Upper lobe of left lung (tissue), 6 donors: ENCODE measurements around the gene ARHGEF37. TPM values are rescaled to one million over a fixed set of nuclear protein-coding genes. Genes with fewer than 3 reads are reported as not detected.

Source experiments
- ATAC-seq, 2 donors: fragments of 200-7000 bp; cut with Tn5 transposase; one replicate each; pipeline ENCODE4 v1.9.1; 2022; ENCODE audit warnings: mild to moderate bottlenecking in 2 of 2, moderate library complexity in 2 of 2; ENCODE audit not compliant: low FRiP score in 2 of 2
- DNase-seq, 2 donors: peaks; one replicate each; pipeline ENCODE4 v3.0.0-alpha.2; 2019 to 2020
- H3K27ac ChIP-seq, 4 donors: fragments of 200-600 bp; sonication (generic); one replicate each; pipeline ENCODE4 v1.5.1; 2016 to 2019
- H3K27me3 ChIP-seq, 4 donors: fragments of 200-600 bp; sonication (generic); one replicate each; pipeline ENCODE4 v1.5.1; 2017 to 2019
- H3K36me3 ChIP-seq, 4 donors: fragments of 200-600 bp; sonication (generic); one replicate each; pipeline ENCODE4 v1.5.1; 2016 to 2019
- H3K4me1 ChIP-seq, 4 donors: fragments of 200-600 bp; sonication (generic); one replicate each; pipeline ENCODE4 v1.5.1; 2018 to 2019
- H3K4me3 ChIP-seq, 4 donors: fragments of 200-600 bp; sonication (generic); one replicate each; pipeline ENCODE4 v1.5.1; 2017 to 2019; ENCODE audit warnings: mild to moderate bottlenecking in 2 of 4, moderate library complexity in 1 of 4
- H3K9me3 ChIP-seq, 4 donors: fragments of 200-600 bp; sonication (generic); one replicate each; pipeline ENCODE4 v1.5.1; 2018 to 2019
- CTCF ChIP-seq, 6 experiments: fragments of 450-650 bp in 4 of 6; fragments of 200-600 bp in 2 of 6; sonication (generic) in 2 of 6; IDR thresholded peaks; one replicate each; pipeline ENCODE4 v1.5.1; 2016 to 2019; ENCODE audit warnings: antibody characterized with exemption in 6 of 6
- EP300 ChIP-seq, 4 donors: sonication (generic); formaldehyde crosslinking; IDR thresholded peaks; one replicate each; pipeline ENCODE4 v1.5.1; 2017; ENCODE audit warnings: antibody characterized with exemption in 4 of 4, control low read depth in 2 of 4
- POLR2A ChIP-seq, 4 donors: fragments of 450-650 bp; IDR thresholded peaks; one replicate each; pipeline ENCODE4 v1.5.1; 2016 to 2017; ENCODE audit warnings: antibody characterized with exemption in 4 of 4, mild to moderate bottlenecking in 2 of 4
- POLR2AphosphoS5 ChIP-seq, 2 donors: sonication (generic); formaldehyde crosslinking; IDR thresholded peaks; one replicate each; pipeline ENCODE4 v1.5.1; 2017; ENCODE audit warnings: antibody characterized with exemption in 2 of 2
- WGBS, 2 donors: methylation state at CpG; one replicate each; pipeline ENCODE4 v1.1.5; 2017 to 2018; 5-methylcytosine and 5-hydroxymethylcytosine counted together
- total RNA-seq, 6 donors: library from RNA; depleted of rRNA in 4 of 6; stranded (reverse); fragments of >200 nt in 4 of 6; gene quantifications; one replicate each; pipeline versions ENCODE4 v1.1.0 to v1.2.1, GENCODE V29; 2016 to 2021
- donor health status: DM: no; HTN: no; CAD: no; lungs with moderate emphysema.
- donor health status: DM: no; HTN: yes; CAD: no; lungs with severe emphysema.

Gene ARHGEF37
- total RNA-seq, 6 donors from 2014 or later, result 4.3 to 13.6 (median 10.0) TPM

- Histone ChIP-seq H3K4me3 (no peak overlapping the region), H3K9me3 (no peaks in the 10 kb centered on the region), H3K36me3 (no peaks in the 10 kb centered on the region), H3K27ac (no peak overlapping the region), H3K4me1 (peaks cover 0 to 10% (median 0%) of the 10 kb centered on the region in 4 donors), H3K27me3 (no peaks in the 10 kb centered on the region)
- 94 to 99% methylated on average over 3 to 8 of the region's 9 CpGs for WGBS, 2 donors
- DNase-seq, result peak in 1 of 2 donors; percentile 47
- no peak for TF ChIP-seq CTCF (IDR thresholded peaks at IDR 0.05)
- TF ChIP-seq POLR2A (IDR thresholded peaks at IDR 0.05), result no peak
- no peak for TF ChIP-seq EP300 (IDR thresholded peaks at IDR 0.05)
- no peak for ATAC-seq
These were observed 57.4 kb downstream of the ARHGEF37 start for GRCh38 chr5:149638546-149639241.

GRCh38 chr5:149639737-149640136 lies 58.4 kb downstream of the ARHGEF37 start:
- DNase-seq, result no peak
- Histone ChIP-seq H3K4me3 (no peak overlapping the region), H3K9me3 (no peaks in the 10 kb centered on the region), H3K36me3 (no peaks in the 10 kb centered on the region), H3K27ac (peak overlapping the region in 2 of 4 donors; percentile 48 to 61), H3K27me3 (no peaks in the 10 kb centered on the region), H3K4me1 (peaks cover 0 to 10% (median 0%) of the 10 kb centered on the region in 4 donors)
- ATAC-seq, result no peak
- TF ChIP-seq EP300 (IDR thresholded peaks at IDR 0.05) (no peak), POLR2A (IDR thresholded peaks at IDR 0.05) (no peak), CTCF (IDR thresholded peaks at IDR 0.05) (no peak), POLR2AphosphoS5 (IDR thresholded peaks at IDR 0.05) (no peak)

- Histone ChIP-seq H3K9me3 (no peaks in the 10 kb centered on the region), H3K4me1 (peaks cover 0 to 10% (median 0%) of the 10 kb centered on the region in 4 donors), H3K36me3 (no peaks in the 10 kb centered on the region), H3K27me3 (no peaks in the 10 kb centered on the region), H3K4me3 (no peak overlapping the region), H3K27ac (peak overlapping the region; percentile 35 to 67 (median 64))
- TF ChIP-seq CTCF (IDR thresholded peaks at IDR 0.05) (no peak), POLR2AphosphoS5 (IDR thresholded peaks at IDR 0.05) (no peak), POLR2A (IDR thresholded peaks at IDR 0.05) (no peak), EP300 (IDR thresholded peaks at IDR 0.05) (no peak)
- ATAC-seq, result no peak
- WGBS, 2 donors, result 67 to 75% methylated on average over 6 to 7 of the region's 7 CpGs
- DNase-seq, result no peak
These were observed 59.2 kb downstream of the ARHGEF37 start for GRCh38 chr5:149640350-149640999.

- ATAC-seq (no peak), DNase-seq (no peak)
- Histone ChIP-seq H3K9me3 (no peaks in the 10 kb centered on the region), H3K4me3 (peak overlapping the region in 2 of 4 donors; percentile 7 to 21), H3K27ac (peak overlapping the region; percentile 35 to 67 (median 64)), H3K36me3 (no peaks in the 10 kb centered on the region), H3K27me3 (no peaks in the 10 kb centered on the region), H3K4me1 (peaks cover 0 to 10% (median 0%) of the 10 kb centered on the region in 4 donors)
- WGBS, 2 donors, result 59 to 66% methylated on average over 18 of the region's 18 CpGs
- TF ChIP-seq POLR2AphosphoS5 (IDR thresholded peaks at IDR 0.05) (peak in 1 of 2 donors; percentile 29), CTCF (IDR thresholded peaks at IDR 0.05) (peak in 2 of 6 experiments; percentile 11 to 26), EP300 (IDR thresholded peaks at IDR 0.05) (no peak)
These were observed 59.8 kb downstream of the ARHGEF37 start for GRCh38 chr5:149641000-149641576.
